ENCODE measurements around the gene TMEM253.

The TMEM253 gene

GRCh38 chr14:21100931-21101330 lies at the start of gene TMEM253:
Gene TMEM253 (plus strand): TSS chr14:21101066. CDS start chr14:21101344, 278 bp downstream.
- TF ChIP-seq GATA3 (IDR thresholded peaks at IDR 0.05; ENCODE audit: low read depth, low read length) = no peak

GRCh38 chr14:21053184-21054122 lies 47.4 kb upstream of the TMEM253 start:
- TF ChIP-seq GATA3 (IDR thresholded peaks at IDR 0.05; ENCODE audit: low read depth, low read length) (no peak), GATA2 (IDR thresholded peaks at IDR 0.05; ENCODE audit: low read depth, low read length) (no peak)

GRCh38 chr14:21054123-21054767 lies 46.6 kb upstream of the TMEM253 start:
- no peak for TF ChIP-seq GATA3 (IDR thresholded peaks at IDR 0.05; ENCODE audit: low read depth, low read length)
- no peak for TF ChIP-seq GATA2 (IDR thresholded peaks at IDR 0.05; ENCODE audit: low read depth, low read length)

- no peak for TF ChIP-seq GATA3 (IDR thresholded peaks at IDR 0.05; ENCODE audit: low read depth, low read length)
- no peak for TF ChIP-seq GATA2 (IDR thresholded peaks at IDR 0.05; ENCODE audit: low read depth, low read length)
Observed at GRCh38 chr14:21054768-21055145, 46.1 kb upstream of the TMEM253 start.

- no peak for TF ChIP-seq GATA2 (IDR thresholded peaks at IDR 0.05; ENCODE audit: low read depth, low read length)
- no peak for TF ChIP-seq GATA3 (IDR thresholded peaks at IDR 0.05; ENCODE audit: low read depth, low read length)
Observed at GRCh38 chr14:21055432-21056117, 45.3 kb upstream of the TMEM253 start.

GRCh38 chr14:21056520-21057163 lies 44.2 kb upstream of the TMEM253 start:
- TF ChIP-seq GATA3 (IDR thresholded peaks at IDR 0.05; ENCODE audit: low read depth, low read length) = no peak
- TF ChIP-seq GATA2 (IDR thresholded peaks at IDR 0.05; ENCODE audit: low read depth, low read length) = no peak

- TF ChIP-seq GATA2 (IDR thresholded peaks at IDR 0.05; ENCODE audit: low read depth, low read length) (no peak), GATA3 (IDR thresholded peaks at IDR 0.05; ENCODE audit: low read depth, low read length) (no peak)
Observed at GRCh38 chr14:21057803-21058675, 42.8 kb upstream of the TMEM253 start, which contains the start of gene RNASE8. Gene RNASE8 (plus strand): TSS chr14:21057822. CDS start chr14:21057893, 71 bp downstream.

GRCh38 chr14:21058903-21059302 lies 42.0 kb upstream of the TMEM253 start:
- TF ChIP-seq GATA3 (IDR thresholded peaks at IDR 0.05; ENCODE audit: low read depth, low read length) (no peak), GATA2 (IDR thresholded peaks at IDR 0.05; ENCODE audit: low read depth, low read length) (no peak)

- TF ChIP-seq GATA2 (IDR thresholded peaks at IDR 0.05; ENCODE audit: low read depth, low read length) (no peak), GATA3 (IDR thresholded peaks at IDR 0.05; ENCODE audit: low read depth, low read length) (no peak)
Observed at GRCh38 chr14:21059842-21060613, 40.8 kb upstream of the TMEM253 start.

- TF ChIP-seq GATA3 (IDR thresholded peaks at IDR 0.05; ENCODE audit: low read depth, low read length) = no peak
- no peak for TF ChIP-seq GATA2 (IDR thresholded peaks at IDR 0.05; ENCODE audit: low read depth, low read length)
Observed at GRCh38 chr14:21060614-21061346, 40.1 kb upstream of the TMEM253 start.

GRCh38 chr14:21061347-21061668 lies 39.6 kb upstream of the TMEM253 start:
- TF ChIP-seq GATA2 (IDR thresholded peaks at IDR 0.05; ENCODE audit: low read depth, low read length) (no peak), GATA3 (IDR thresholded peaks at IDR 0.05; ENCODE audit: low read depth, low read length) (no peak)

- TF ChIP-seq GATA3 (IDR thresholded peaks at IDR 0.05; ENCODE audit: low read depth, low read length) = no peak
- no peak for TF ChIP-seq GATA2 (IDR thresholded peaks at IDR 0.05; ENCODE audit: low read depth, low read length)
Observed at GRCh38 chr14:21063479-21063878, 37.4 kb upstream of the TMEM253 start.
